ENCODE data around the gene GABRG3.

- TF ChIP-seq POLR2A (IDR thresholded peaks at IDR 0.05), result no peak
- TF ChIP-seq CTCF (IDR thresholded peaks at IDR 0.05), result no peak
Observed at GRCh38 chr15:27241943-27242342, 271.0 kb downstream of the GABRG3 start.

Measured in heart left ventricle (tissue), 13 donors.